PC-9 (cell line): ENCODE results near the gene PLEKHG5.

Experiments
- EZH2 ChIP-seq: fragments of 200-600 bp; sonication (generic); IDR thresholded peaks from 2 replicates; pipeline ENCODE4 v1.8.0; 2017; ENCODE audit warnings: antibody characterized with exemption, low read depth
- TF ChIP-seq, protein P1 (sequence below): fragments of 200-600 bp; sonication (generic); conservative IDR thresholded peaks from 2 replicates; pipeline ENCODE4 v1.6.1; 2017; ENCODE audit warnings: mixed run types, antibody characterized with exemption, mild to moderate bottlenecking, moderate library complexity

DNA sequence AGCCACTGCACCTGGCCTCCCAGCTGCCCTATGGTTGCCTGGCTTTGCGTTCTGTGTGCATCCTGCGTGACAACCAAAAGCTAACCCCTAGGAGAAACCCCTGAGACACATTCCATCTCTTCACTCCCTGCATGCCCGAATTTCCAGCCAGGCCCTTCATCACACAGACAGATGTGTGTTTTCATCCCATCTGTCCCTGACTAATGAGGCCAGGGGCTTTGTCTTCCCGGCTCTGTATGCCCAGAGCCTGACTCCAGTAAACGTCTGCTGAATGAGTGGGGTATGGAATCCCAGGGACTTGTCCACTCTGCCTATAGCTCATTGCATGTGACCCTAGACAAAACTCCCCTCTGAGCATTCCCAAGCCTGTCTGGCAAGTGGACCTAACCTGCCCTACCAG is 57.3 kb downstream of the PLEKHG5 start:
- TF ChIP-seq, protein P1, sequence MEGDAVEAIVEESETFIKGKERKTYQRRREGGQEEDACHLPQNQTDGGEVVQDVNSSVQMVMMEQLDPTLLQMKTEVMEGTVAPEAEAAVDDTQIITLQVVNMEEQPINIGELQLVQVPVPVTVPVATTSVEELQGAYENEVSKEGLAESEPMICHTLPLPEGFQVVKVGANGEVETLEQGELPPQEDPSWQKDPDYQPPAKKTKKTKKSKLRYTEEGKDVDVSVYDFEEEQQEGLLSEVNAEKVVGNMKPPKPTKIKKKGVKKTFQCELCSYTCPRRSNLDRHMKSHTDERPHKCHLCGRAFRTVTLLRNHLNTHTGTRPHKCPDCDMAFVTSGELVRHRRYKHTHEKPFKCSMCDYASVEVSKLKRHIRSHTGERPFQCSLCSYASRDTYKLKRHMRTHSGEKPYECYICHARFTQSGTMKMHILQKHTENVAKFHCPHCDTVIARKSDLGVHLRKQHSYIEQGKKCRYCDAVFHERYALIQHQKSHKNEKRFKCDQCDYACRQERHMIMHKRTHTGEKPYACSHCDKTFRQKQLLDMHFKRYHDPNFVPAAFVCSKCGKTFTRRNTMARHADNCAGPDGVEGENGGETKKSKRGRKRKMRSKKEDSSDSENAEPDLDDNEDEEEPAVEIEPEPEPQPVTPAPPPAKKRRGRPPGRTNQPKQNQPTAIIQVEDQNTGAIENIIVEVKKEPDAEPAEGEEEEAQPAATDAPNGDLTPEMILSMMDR, result no peak
- no peak for TF ChIP-seq EZH2
